Measurements from ENCODE around the gene TRANK1. TPM values are rescaled to one million over a fixed set of nuclear protein-coding genes. Genes with fewer than 3 reads are reported as not detected.

Gene TRANK1
- total and polyA plus RNA-seq, 2 of the 8 experiments (the other 6 are each of a cell fraction or from before 2014, with no cell fraction given): 2.9 to 8.8 TPM

DNA sequence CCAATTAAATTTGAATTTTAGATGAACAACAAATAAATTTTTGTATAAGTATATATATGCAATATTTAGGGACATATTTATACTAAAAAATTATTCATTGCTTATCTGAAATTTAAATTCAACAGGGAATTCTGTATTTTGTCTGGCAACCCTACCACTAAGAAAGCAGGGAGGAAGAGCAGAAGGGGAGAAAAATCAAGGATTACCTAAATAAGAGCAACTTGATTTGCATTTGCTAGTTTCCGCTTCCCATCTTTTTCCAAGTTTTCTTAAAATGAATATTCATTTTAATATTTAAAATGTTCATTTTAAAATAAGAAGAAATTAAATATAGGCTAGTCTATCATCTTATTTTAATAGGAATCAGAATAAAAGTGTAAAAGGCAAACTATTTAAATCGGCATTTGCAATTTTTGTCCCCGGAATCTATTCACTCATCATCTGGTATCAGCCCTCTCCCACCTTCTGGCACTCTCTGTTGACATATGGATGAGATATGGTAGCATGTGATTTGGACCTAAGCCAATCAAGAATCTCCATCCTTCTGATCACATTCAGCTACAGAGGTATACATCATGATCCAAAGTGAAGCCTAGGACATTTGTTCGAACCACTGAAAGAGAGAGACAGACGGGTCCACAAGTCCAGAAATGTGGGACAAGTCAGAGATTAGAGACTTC, 82.6 kb downstream of the TRANK1 start (continued):
- TF ChIP-seq, protein P1, sequence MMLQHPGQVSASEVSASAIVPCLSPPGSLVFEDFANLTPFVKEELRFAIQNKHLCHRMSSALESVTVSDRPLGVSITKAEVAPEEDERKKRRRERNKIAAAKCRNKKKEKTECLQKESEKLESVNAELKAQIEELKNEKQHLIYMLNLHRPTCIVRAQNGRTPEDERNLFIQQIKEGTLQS (IDR thresholded peaks at IDR 0.05; ENCODE audit: insufficient read depth, low read depth, low read length): no peak

Data from H1 (cell line).